IPS-15b (cell line): Measurements from ENCODE around the gene AGAP1.

Source experiments
- H3K27me3 ChIP-seq: one replicate; pipeline ENCODE4 v1.6.1; 2013; ENCODE audit warnings: low read length; ENCODE audit not compliant: control insufficient read depth, insufficient read depth
- H3K36me3 ChIP-seq: one replicate; pipeline ENCODE4 v1.6.1; 2013; ENCODE audit warnings: low read length; ENCODE audit not compliant: control insufficient read depth, insufficient read depth
- H3K4me1 ChIP-seq: one replicate; pipeline ENCODE4 v1.6.1; 2013; ENCODE audit warnings: mild to moderate bottlenecking, low read length; ENCODE audit not compliant: control insufficient read depth, insufficient read depth
- H3K4me3 ChIP-seq: one replicate; pipeline ENCODE4 v1.5.1; 2013; ENCODE audit warnings: low read depth, low read length
- H3K9ac ChIP-seq: one replicate; pipeline ENCODE4 v1.6.1; 2013; ENCODE audit warnings: low read depth, mild to moderate bottlenecking, low read length
- H3K9me3 ChIP-seq: one replicate; pipeline ENCODE4 v1.6.1; 2013; ENCODE audit warnings: mild to moderate bottlenecking, low read length; ENCODE audit not compliant: control insufficient read depth, insufficient read depth

AGAP1 gene

GRCh38 chr2:235770909-235771820 lies 277.3 kb downstream of the AGAP1 start:
- H3K36me3 ChIP-seq, result peaks cover 3% of the 10 kb centered on the region
- no peaks in the 10 kb centered on the region for H3K27me3 ChIP-seq
- no peak overlapping the region for H3K4me3 ChIP-seq
- no peak overlapping the region for H3K9ac ChIP-seq
- peaks cover 5% of the 10 kb centered on the region for H3K4me1 ChIP-seq
- H3K9me3 ChIP-seq, result no peaks in the 10 kb centered on the region

- Histone ChIP-seq H3K36me3 (peaks cover 3% of the 10 kb centered on the region), H3K4me3 (no peak overlapping the region), H3K4me1 (peaks cover 5% of the 10 kb centered on the region), H3K9ac (no peak overlapping the region), H3K9me3 (no peaks in the 10 kb centered on the region), H3K27me3 (no peaks in the 10 kb centered on the region)
Measured at GRCh38 chr2:235773188-235773928, 279.5 kb downstream of the AGAP1 start.

- Histone ChIP-seq H3K36me3 (peaks cover 3% of the 10 kb centered on the region), H3K4me1 (peaks cover 5% of the 10 kb centered on the region), H3K27me3 (no peaks in the 10 kb centered on the region), H3K9me3 (no peaks in the 10 kb centered on the region), H3K9ac (no peak overlapping the region), H3K4me3 (no peak overlapping the region)
Measured at GRCh38 chr2:235774153-235774870, 280.5 kb downstream of the AGAP1 start.

- H3K9me3 ChIP-seq, result no peaks in the 10 kb centered on the region
- no peak overlapping the region for H3K4me3 ChIP-seq
- H3K36me3 ChIP-seq, result no peaks in the 10 kb centered on the region
- no peak overlapping the region for H3K9ac ChIP-seq
- peaks cover 5% of the 10 kb centered on the region for H3K4me1 ChIP-seq
- no peaks in the 10 kb centered on the region for H3K27me3 ChIP-seq
Measured at GRCh38 chr2:235776531-235776930, 282.7 kb downstream of the AGAP1 start.

- no peak overlapping the region for H3K4me3 ChIP-seq
- H3K9me3 ChIP-seq, result no peaks in the 10 kb centered on the region
- no peaks in the 10 kb centered on the region for H3K36me3 ChIP-seq
- H3K4me1 ChIP-seq, result no peaks in the 10 kb centered on the region
- H3K9ac ChIP-seq, result no peak overlapping the region
- H3K27me3 ChIP-seq, result no peaks in the 10 kb centered on the region
Measured at GRCh38 chr2:235779444-235779896, 285.6 kb downstream of the AGAP1 start.

- no peak overlapping the region for H3K9ac ChIP-seq
- no peaks in the 10 kb centered on the region for H3K36me3 ChIP-seq
- H3K9me3 ChIP-seq, result no peaks in the 10 kb centered on the region
- H3K4me1 ChIP-seq, result no peaks in the 10 kb centered on the region
- no peaks in the 10 kb centered on the region for H3K27me3 ChIP-seq
- no peak overlapping the region for H3K4me3 ChIP-seq
Measured at GRCh38 chr2:235780401-235780800, 286.6 kb downstream of the AGAP1 start.

GRCh38 chr2:235781775-235782174 lies 287.9 kb downstream of the AGAP1 start:
- H3K36me3 ChIP-seq, result no peaks in the 10 kb centered on the region
- H3K9ac ChIP-seq, result no peak overlapping the region
- no peaks in the 10 kb centered on the region for H3K4me1 ChIP-seq
- no peaks in the 10 kb centered on the region for H3K9me3 ChIP-seq
- H3K4me3 ChIP-seq, result no peak overlapping the region
- H3K27me3 ChIP-seq, result no peaks in the 10 kb centered on the region

GRCh38 chr2:235784788-235785187 lies 290.9 kb downstream of the AGAP1 start:
- no peaks in the 10 kb centered on the region for H3K9me3 ChIP-seq
- H3K27me3 ChIP-seq, result no peaks in the 10 kb centered on the region
- H3K36me3 ChIP-seq, result no peaks in the 10 kb centered on the region
- H3K9ac ChIP-seq, result no peak overlapping the region
- H3K4me1 ChIP-seq, result no peaks in the 10 kb centered on the region
- H3K4me3 ChIP-seq, result no peak overlapping the region

GRCh38 chr2:235789552-235789951 lies 295.7 kb downstream of the AGAP1 start:
- Histone ChIP-seq H3K36me3 (no peaks in the 10 kb centered on the region), H3K4me3 (no peak overlapping the region), H3K9me3 (no peaks in the 10 kb centered on the region), H3K27me3 (no peaks in the 10 kb centered on the region), H3K4me1 (no peaks in the 10 kb centered on the region), H3K9ac (no peak overlapping the region)

- no peaks in the 10 kb centered on the region for H3K4me1 ChIP-seq
- H3K36me3 ChIP-seq, result no peaks in the 10 kb centered on the region
- H3K4me3 ChIP-seq, result no peak overlapping the region
- H3K9me3 ChIP-seq, result no peaks in the 10 kb centered on the region
- H3K9ac ChIP-seq, result no peak overlapping the region
- no peaks in the 10 kb centered on the region for H3K27me3 ChIP-seq
Measured at GRCh38 chr2:235793163-235793752, 299.4 kb downstream of the AGAP1 start.

GRCh38 chr2:235799281-235799680 lies 305.4 kb downstream of the AGAP1 start:
- Histone ChIP-seq H3K4me3 (no peak overlapping the region), H3K9ac (no peak overlapping the region), H3K4me1 (no peaks in the 10 kb centered on the region), H3K36me3 (peaks cover 19% of the 10 kb centered on the region), H3K27me3 (no peaks in the 10 kb centered on the region), H3K9me3 (no peaks in the 10 kb centered on the region)
